ENCODE data around the gene ALDH4A1.

GRCh38 chr1:18881642-18882431 lies 20.5 kb downstream of the ALDH4A1 start:
- TF ChIP-seq CTCF (IDR thresholded peaks at IDR 0.05; ENCODE audit: borderline replicate concordance, extremely low read depth, low read length, poor library complexity, severe bottlenecking) (no peak), EZH2 (IDR thresholded peaks at IDR 0.05; ENCODE audit: borderline replicate concordance, low read depth, low read length, severe bottlenecking) (no peak)
